Measurements from ENCODE around the gene TMEFF2.

GRCh38 chr2:192122946-192123345, 71.8 kb downstream of the TMEFF2 start:
- TF ChIP-seq, protein P1, sequence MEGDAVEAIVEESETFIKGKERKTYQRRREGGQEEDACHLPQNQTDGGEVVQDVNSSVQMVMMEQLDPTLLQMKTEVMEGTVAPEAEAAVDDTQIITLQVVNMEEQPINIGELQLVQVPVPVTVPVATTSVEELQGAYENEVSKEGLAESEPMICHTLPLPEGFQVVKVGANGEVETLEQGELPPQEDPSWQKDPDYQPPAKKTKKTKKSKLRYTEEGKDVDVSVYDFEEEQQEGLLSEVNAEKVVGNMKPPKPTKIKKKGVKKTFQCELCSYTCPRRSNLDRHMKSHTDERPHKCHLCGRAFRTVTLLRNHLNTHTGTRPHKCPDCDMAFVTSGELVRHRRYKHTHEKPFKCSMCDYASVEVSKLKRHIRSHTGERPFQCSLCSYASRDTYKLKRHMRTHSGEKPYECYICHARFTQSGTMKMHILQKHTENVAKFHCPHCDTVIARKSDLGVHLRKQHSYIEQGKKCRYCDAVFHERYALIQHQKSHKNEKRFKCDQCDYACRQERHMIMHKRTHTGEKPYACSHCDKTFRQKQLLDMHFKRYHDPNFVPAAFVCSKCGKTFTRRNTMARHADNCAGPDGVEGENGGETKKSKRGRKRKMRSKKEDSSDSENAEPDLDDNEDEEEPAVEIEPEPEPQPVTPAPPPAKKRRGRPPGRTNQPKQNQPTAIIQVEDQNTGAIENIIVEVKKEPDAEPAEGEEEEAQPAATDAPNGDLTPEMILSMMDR (IDR thresholded peaks at IDR 0.05) = no peak
- TF ChIP-seq POLR2A (IDR thresholded peaks at IDR 0.05) = no peak
